Naive thymus-derived CD4-positive, alpha-beta T cell (primary cell): ENCODE results near the gene DDX17. TPM values are rescaled to one million over a fixed set of nuclear protein-coding genes. Genes with fewer than 3 reads are reported as not detected.

ENCODE experiments used
- ATAC-seq: fragments of 150-1000 bp; cut with Tn5 transposase; 2 replicates; pipeline ENCODE4 v1.10.0; 2021; ENCODE audit warnings: mild to moderate bottlenecking, moderate library complexity
- CTCF ChIA-PET: fragments of 350-600 bp; sonication (Branson Sonifier 250); formaldehyde crosslinking; loops from one replicate; lab custom pipeline; 2021; ENCODE audit warnings: antibody characterized with exemption; lab: Charles Lee
- POLR2A ChIA-PET: fragments of 350-600 bp; sonication (Branson Sonifier 250); formaldehyde crosslinking; loops from one replicate; lab custom pipeline; 2021; ENCODE audit warnings: antibody characterized with exemption, inconsistent platforms; lab: Charles Lee
- DNase-seq, 9 donors: peaks; one replicate each; pipeline versions ENCODE4 v3.0.0 to v3.0.0-alpha.2; 2020 to 2022; ENCODE audit warnings: mixed read lengths in 1 of 9
- H3K27ac ChIP-seq: one replicate; pipeline ENCODE4 v1.7.0; 2013; ENCODE audit warnings: mild to moderate bottlenecking, low read depth, low read length, moderate library complexity
- H3K27me3 ChIP-seq, 2 donors: one replicate each; pipeline ENCODE4 v1.7.0; 2013; ENCODE audit warnings: low read length in 2 of 2, mild to moderate bottlenecking in 2 of 2, moderate library complexity in 2 of 2; ENCODE audit not compliant: control insufficient read depth in 2 of 2, insufficient read depth in 2 of 2
- H3K36me3 ChIP-seq, 3 experiments: 1 replicate in 2 of 3; 2 replicates in 1 of 3; pipeline ENCODE4 v1.7.0; 2013; ENCODE audit warnings: low read length in 3 of 3, mild to moderate bottlenecking in 3 of 3, moderate library complexity in 1 of 3; ENCODE audit not compliant: insufficient read depth in 3 of 3, control insufficient read depth in 2 of 3
- H3K4me1 ChIP-seq, 2 donors: one replicate each; pipeline ENCODE4 v1.7.0; 2013; ENCODE audit warnings: low read length in 2 of 2, mild to moderate bottlenecking in 2 of 2, moderate library complexity in 1 of 2; ENCODE audit not compliant: control insufficient read depth in 2 of 2, insufficient read depth in 2 of 2
- H3K4me3 ChIP-seq: 2 replicates; pipeline ENCODE4 v1.7.0; 2013; ENCODE audit warnings: mild to moderate bottlenecking, low read length
- H3K9me3 ChIP-seq, 3 experiments: 1 replicate in 2 of 3; 2 replicates in 1 of 3; pipeline ENCODE4 v1.7.0; 2013; ENCODE audit warnings: low read length in 3 of 3; ENCODE audit not compliant: control insufficient read depth in 2 of 3
- H3K27ac Mint-ChIP-seq, 9 donors: one replicate each; pipeline ENCODE4 v1.8.0; 2020 to 2022; ENCODE audit warnings: mixed read lengths in 9 of 9, mild to moderate bottlenecking in 8 of 9, moderate library complexity in 5 of 9, inconsistent platforms in 2 of 9
- H3K27me3 Mint-ChIP-seq, 5 donors: one replicate each; pipeline ENCODE4 v1.8.0; 2021 to 2022; ENCODE audit warnings: mixed read lengths in 5 of 5, mild to moderate bottlenecking in 1 of 5
- H3K36me3 Mint-ChIP-seq, 5 donors: one replicate each; pipeline ENCODE4 v1.8.0; 2020 to 2022; ENCODE audit warnings: mixed read lengths in 5 of 5, mild to moderate bottlenecking in 3 of 5, inconsistent platforms in 1 of 5
- H3K4me1 Mint-ChIP-seq, 7 donors: one replicate each; pipeline ENCODE4 v1.8.0; 2020 to 2022; ENCODE audit warnings: mixed read lengths in 7 of 7, mild to moderate bottlenecking in 3 of 7, inconsistent platforms in 1 of 7
- H3K4me3 Mint-ChIP-seq, 10 donors: one replicate each; pipeline ENCODE4 v1.8.0; 2020 to 2022; ENCODE audit warnings: mild to moderate bottlenecking in 10 of 10, mixed read lengths in 10 of 10, moderate library complexity in 6 of 10, inconsistent platforms in 2 of 10
- H3K9me3 Mint-ChIP-seq, 11 donors: one replicate each; pipeline ENCODE4 v1.8.0; 2020 to 2022; ENCODE audit warnings: mixed read lengths in 11 of 11, mild to moderate bottlenecking in 4 of 11, inconsistent platforms in 1 of 11, moderate library complexity in 1 of 11
- intact Hi-C, 2 donors: fragments of 100-400 bp; cut with micrococcal nuclease; formaldehyde crosslinking; loops; one replicate each; pipeline ENCODE4 v1.15.1; 2023
- polyA plus RNA-seq, 2 donors: library from polyadenylated mRNA; unstranded; fragments of 300-500 nt; fragmentation: Illumina TruSeq; gene quantifications; one replicate each; pipeline ENCODE4 v1.2.3, GENCODE V29; 2021
- total RNA-seq, 6 experiments: library from RNA in 5 of 6; stranded (reverse) in 5 of 6; gene quantifications; 1 replicate in 5 of 6; 2 replicates in 1 of 6; pipeline ENCODE4 v1.2.3 and lab custom pipeline; 2021 to 2026

The DDX17 gene
- total and polyA plus RNA-seq, 7 experiments from 2014 or later = 37.7 to 1,097 (median 652) TPM

GRCh38 chr22:38433871-38434270, 72.2 kb downstream of the DDX17 start:
- CTCF ChIA-PET = no interaction called here

More at GRCh38 chr22:38433871-38434270, 72.2 kb downstream of the DDX17 start:
- H3K27ac ChIP-seq = no peak overlapping the region
- no peaks in the 10 kb centered on the region for H3K4me1 ChIP-seq
- Mint-ChIP-seq H3K9me3 (no peaks in the 10 kb centered on the region), H3K4me3 (no peak overlapping the region), H3K27me3 (no peaks in the 10 kb centered on the region), H3K4me1 (no peaks in the 10 kb centered on the region), H3K36me3 (no peaks in the 10 kb centered on the region), H3K27ac (no peak overlapping the region)
- H3K9me3 ChIP-seq = no peaks in the 10 kb centered on the region
- no peaks in the 10 kb centered on the region for H3K27me3 ChIP-seq
- H3K36me3 ChIP-seq = no peaks in the 10 kb centered on the region
- intact Hi-C loops = no loop called here
- no peak for ATAC-seq
- H3K4me3 ChIP-seq = no peak overlapping the region
- POLR2A ChIA-PET = no interaction called here
- no peak for DNase-seq

Other genes starting within 250 kb of the DDX17 start
- 10 to 100 TPM; 26.9 to 41.3 (median 35.0) TPM for gene TMEM184B, start 233.3 kb downstream of the DDX17 start, total RNA-seq
- gene TMEM184B, start 233.3 kb downstream of the DDX17 start, polyA plus RNA-seq = 10 to 100 TPM in 1 of 2 donors, 1 to 10 TPM in 1; 9.0 to 19.5 TPM
- gene CSNK1E, start 188.9 kb downstream of the DDX17 start, total RNA-seq = 100 to 1,000 TPM in 2 of 5 experiments, 10 to 100 TPM in 3; 71.6 to 143 (median 91.9) TPM
- 1 to 10 TPM; 5.6 to 8.1 TPM for gene CSNK1E, start 188.9 kb downstream of the DDX17 start, polyA plus RNA-seq
- not detected for gene KCNJ4, start 51.1 kb downstream of the DDX17 start, total RNA-seq
- not detected for gene KCNJ4, start 51.1 kb downstream of the DDX17 start, polyA plus RNA-seq
- gene KDELR3, start 38.2 kb downstream of the DDX17 start, total RNA-seq = under 1 TPM in 1 of 5 experiments, not detected in 4; 0.80 TPM
- not detected for gene KDELR3, start 38.2 kb downstream of the DDX17 start, polyA plus RNA-seq
- gene DMC1, start 63.9 kb upstream of the DDX17 start, total RNA-seq = 1 to 10 TPM in 1 of 5 experiments, under 1 TPM in 3, not detected in 1; 0.32 to 7.4 (median 0.65) TPM
- gene DMC1, start 63.9 kb upstream of the DDX17 start, polyA plus RNA-seq = under 1 TPM in 1 of 2 donors, not detected in 1; 0.13 TPM
- gene FAM227A, start 150.1 kb upstream of the DDX17 start, total RNA-seq = 1 to 10 TPM in 1 of 5 experiments, under 1 TPM in 3, not detected in 1; 0.05 to 1.0 (median 0.30) TPM
- gene FAM227A, start 150.1 kb upstream of the DDX17 start, polyA plus RNA-seq = not detected
- 10 to 100 TPM; 12.2 to 39.9 (median 15.2) TPM for gene CBY1, start 150.3 kb upstream of the DDX17 start, total RNA-seq
- gene CBY1, start 150.3 kb upstream of the DDX17 start, polyA plus RNA-seq = 10 to 100 TPM in 1 of 2 donors, 1 to 10 TPM in 1; 8.1 to 11.2 TPM
- gene TOMM22, start 175.6 kb upstream of the DDX17 start, total RNA-seq = 10 to 100 TPM; 45.0 to 92.4 (median 50.6) TPM
- gene TOMM22, start 175.6 kb upstream of the DDX17 start, polyA plus RNA-seq = 10 to 100 TPM; 47.3 to 53.1 TPM
- gene JOSD1, start 194.6 kb upstream of the DDX17 start, total RNA-seq = 100 to 1,000 TPM in 2 of 5 experiments, 10 to 100 TPM in 3; 60.6 to 175 (median 74.9) TPM
- 1 to 10 TPM; 7.4 to 8.1 TPM for gene JOSD1, start 194.6 kb upstream of the DDX17 start, polyA plus RNA-seq
- 100 to 1,000 TPM in 2 of 5 experiments, 10 to 100 TPM in 3; 79.1 to 209 (median 91.9) TPM for gene GTPBP1, start 199.6 kb upstream of the DDX17 start, total RNA-seq
- gene GTPBP1, start 199.6 kb upstream of the DDX17 start, polyA plus RNA-seq = 10 to 100 TPM; 16.9 to 32.8 TPM
- 100 to 1,000 TPM; 509 to 977 (median 558) TPM for gene SUN2, start 249.7 kb upstream of the DDX17 start, total RNA-seq
- gene SUN2, start 249.7 kb upstream of the DDX17 start, polyA plus RNA-seq = 100 to 1,000 TPM; 397 to 696 TPM